ENCODE measurements around the gene AFG3L2. TPM values are rescaled to one million over a fixed set of nuclear protein-coding genes. Genes with fewer than 3 reads are reported as not detected.

AFG3L2 gene
- total and polyA plus RNA-seq, 9 of the 15 experiments (the other 6 are each of a cell fraction or from before 2014, with no cell fraction given): 24.1 to 109 (median 84.0) TPM

GRCh38 chr18:12308386-12309100 is 68.5 kb downstream of the AFG3L2 start (continued):
- no peak for TF ChIP-seq ZNF764 (CRISPR knock-in tag; IDR thresholded peaks at IDR 0.05; ENCODE audit: low read depth)
- no peak for TF ChIP-seq SNIP1 (IDR thresholded peaks at IDR 0.05; ENCODE audit: low read depth)
- no peak for TF ChIP-seq ID3 (CRISPR knock-in tag; IDR thresholded peaks at IDR 0.05)
- TF ChIP-seq ID3 (tag; IDR thresholded peaks at IDR 0.05): peak; percentile 67; the same call in 1 of the 2 replicates
- no peak for TF ChIP-seq MCM3 (IDR thresholded peaks at IDR 0.05)
- TF ChIP-seq TARDBP (IDR thresholded peaks at IDR 0.05): peak; percentile 42; the same call in 1 of the 2 replicates
- TF ChIP-seq, protein P1, sequence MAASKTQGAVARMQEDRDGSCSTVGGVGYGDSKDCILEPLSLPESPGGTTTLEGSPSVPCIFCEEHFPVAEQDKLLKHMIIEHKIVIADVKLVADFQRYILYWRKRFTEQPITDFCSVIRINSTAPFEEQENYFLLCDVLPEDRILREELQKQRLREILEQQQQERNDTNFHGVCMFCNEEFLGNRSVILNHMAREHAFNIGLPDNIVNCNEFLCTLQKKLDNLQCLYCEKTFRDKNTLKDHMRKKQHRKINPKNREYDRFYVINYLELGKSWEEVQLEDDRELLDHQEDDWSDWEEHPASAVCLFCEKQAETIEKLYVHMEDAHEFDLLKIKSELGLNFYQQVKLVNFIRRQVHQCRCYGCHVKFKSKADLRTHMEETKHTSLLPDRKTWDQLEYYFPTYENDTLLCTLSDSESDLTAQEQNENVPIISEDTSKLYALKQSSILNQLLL (CRISPR knock-in tag; IDR thresholded peaks at IDR 0.05; ENCODE audit: borderline replicate concordance): no peak
- no peak for TF ChIP-seq RFX7 (CRISPR knock-in tag; IDR thresholded peaks at IDR 0.05)
- no peak for TF ChIP-seq ZNF280B (CRISPR knock-in tag; IDR thresholded peaks at IDR 0.05)
- TF ChIP-seq HEY1 (CRISPR knock-in tag; IDR thresholded peaks at IDR 0.05; ENCODE audit: borderline replicate concordance): no peak
- TF ChIP-seq SAP30 (IDR thresholded peaks at IDR 0.05; ENCODE audit: borderline replicate concordance, insufficient read depth, low read depth, low read length, poor library complexity, severe bottlenecking): peak; percentile 39
- TF ChIP-seq ZNF165 (CRISPR knock-in tag; IDR thresholded peaks at IDR 0.05; ENCODE audit: borderline replicate concordance): no peak
- no peak for TF ChIP-seq ETS2 (tag; IDR thresholded peaks at IDR 0.05; ENCODE audit: borderline replicate concordance, poor library complexity, severe bottlenecking)
- TF ChIP-seq, protein P2, sequence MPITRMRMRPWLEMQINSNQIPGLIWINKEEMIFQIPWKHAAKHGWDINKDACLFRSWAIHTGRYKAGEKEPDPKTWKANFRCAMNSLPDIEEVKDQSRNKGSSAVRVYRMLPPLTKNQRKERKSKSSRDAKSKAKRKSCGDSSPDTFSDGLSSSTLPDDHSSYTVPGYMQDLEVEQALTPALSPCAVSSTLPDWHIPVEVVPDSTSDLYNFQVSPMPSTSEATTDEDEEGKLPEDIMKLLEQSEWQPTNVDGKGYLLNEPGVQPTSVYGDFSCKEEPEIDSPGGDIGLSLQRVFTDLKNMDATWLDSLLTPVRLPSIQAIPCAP (CRISPR knock-in tag; IDR thresholded peaks at IDR 0.05; ENCODE audit: borderline replicate concordance): no peak
- no peak for TF ChIP-seq ADNP (tag; IDR thresholded peaks at IDR 0.05)
- TF ChIP-seq EWSR1 (IDR thresholded peaks at IDR 0.05; ENCODE audit: borderline replicate concordance, low read depth, partially characterized antibody): no peak
- no peak for TF ChIP-seq TSC22D4 (tag; IDR thresholded peaks at IDR 0.05)
- peak; percentile 35; the same call in 1 of the 2 replicates for TF ChIP-seq SPI1 (IDR thresholded peaks at IDR 0.05; ENCODE audit: borderline replicate concordance, low read depth, low read length)
- peak; percentile 27 for TF ChIP-seq PCBP2 (IDR thresholded peaks at IDR 0.05; ENCODE audit: low read depth, low read length, poor library complexity, severe bottlenecking)
